Motor neuron (in vitro differentiated cells): ENCODE data around the gene SULF2. TPM values are rescaled to one million over a fixed set of nuclear protein-coding genes. Genes with fewer than 3 reads are reported as not detected.
A peak's percentile ranks its signal among the peaks of the same experiment; 100 is the strongest.

Source experiments
- ATAC-seq, 8 experiments: fragments of 200-7000 bp; cut with Tn5 transposase; replicated peaks in 6 of 8; 2 replicates each; pipeline ENCODE4 v1.8.0; 2021; ENCODE audit warnings: mild to moderate bottlenecking in 8 of 8, moderate library complexity in 8 of 8
- H3K27ac ChIP-seq, 2 donors: fragments of 250-450 bp; sonication (Bioruptor Pico); 2 replicates each; pipeline ENCODE4 v1.9.0; 2021; ENCODE audit warnings: antibody characterized with exemption in 2 of 2, mild to moderate bottlenecking in 2 of 2, moderate library complexity in 1 of 2
- H3K4me1 ChIP-seq, 2 donors: fragments of 250-450 bp; sonication (Bioruptor Pico); replicated peaks in 1 of 2; 2 replicates each; pipeline ENCODE4 v1.6.1; 2021; ENCODE audit warnings: antibody characterized with exemption in 2 of 2, mild to moderate bottlenecking in 2 of 2, moderate library complexity in 1 of 2
- H3K4me3 ChIP-seq, 5 donors: fragments of 250-450 bp; sonication (Bioruptor Pico); 2 replicates each; pipeline ENCODE4 v1.9.0; 2021; ENCODE audit warnings: antibody characterized with exemption in 5 of 5, mild to moderate bottlenecking in 5 of 5, moderate library complexity in 4 of 5
- WGBS, 10 experiments: fragments of 450-650 bp; shearing (Covaris generic); methylation state at CpG; one replicate each; pipeline ENCODE4 v1.0.0; 2022; 5-methylcytosine and 5-hydroxymethylcytosine counted together
- in situ Hi-C, 9 experiments: fragments of 400-800 bp; cut with MboI; loops; one replicate each; pipeline ENCODE4 v1.15.0; 2021; ENCODE audit warnings: low sequenced_read_pairs in 9 of 9, low pct_unique_long_range_greater_than_20kb in 2 of 9; ENCODE audit not compliant: unreplicated experiment in 9 of 9
- total RNA-seq, 8 experiments: library from RNA; unstranded; fragments of 300-600 nt; gene quantifications; 2 replicates each; pipeline versions ENCODE4 v1.2.3 to v1.2.4, GENCODE V29; 2022

Gene SULF2
- total RNA-seq, 8 experiments from 2014 or later, result 65.5 to 373 (median 95.6) TPM

DNA sequence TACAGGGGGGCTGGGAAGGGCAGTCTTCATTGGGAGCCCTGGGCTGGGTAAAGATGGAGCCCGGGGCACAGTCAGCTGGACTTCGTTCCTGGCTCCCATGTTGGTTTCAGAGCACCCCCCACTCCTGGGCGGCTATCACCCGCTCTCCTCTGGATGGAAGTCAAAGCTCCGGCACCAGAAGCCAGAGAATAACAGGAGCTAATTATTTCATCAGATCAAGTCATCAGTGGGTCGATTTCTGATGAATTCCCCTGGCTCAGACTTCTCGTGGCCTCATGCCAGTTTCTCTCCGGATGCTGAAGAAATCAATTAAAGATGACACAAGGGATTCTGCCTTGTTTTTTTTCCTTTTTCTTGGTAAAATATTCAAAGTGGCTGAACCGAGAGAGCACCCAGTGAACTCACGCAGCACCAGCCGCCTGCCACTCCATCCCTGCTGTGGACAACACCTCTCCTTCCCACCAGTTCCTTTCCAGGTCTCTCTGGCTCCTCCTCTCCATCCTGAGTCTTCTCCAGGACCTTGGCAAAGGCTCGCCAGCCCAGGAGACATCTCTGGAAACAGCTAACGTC is 22.5 kb downstream of the SULF2 start:
- in situ Hi-C loops, result no loop called here
- WGBS, 10 experiments, result 17 to 95% (median 66%) methylated on average over 1 to 11 of the region's 13 CpGs; no CpG with 5 or more reads in 2 of the 10 experiments
- H3K27ac ChIP-seq, result peak overlapping the region in 1 of 2 donors; percentile 17
- peaks cover 41 to 43% of the 10 kb centered on the region in 2 donors for H3K4me1 ChIP-seq
- ATAC-seq, result peak in 5 of 8 experiments; percentile 51 to 88 (median 77)
- H3K4me3 ChIP-seq, result no peak overlapping the region

DNA sequence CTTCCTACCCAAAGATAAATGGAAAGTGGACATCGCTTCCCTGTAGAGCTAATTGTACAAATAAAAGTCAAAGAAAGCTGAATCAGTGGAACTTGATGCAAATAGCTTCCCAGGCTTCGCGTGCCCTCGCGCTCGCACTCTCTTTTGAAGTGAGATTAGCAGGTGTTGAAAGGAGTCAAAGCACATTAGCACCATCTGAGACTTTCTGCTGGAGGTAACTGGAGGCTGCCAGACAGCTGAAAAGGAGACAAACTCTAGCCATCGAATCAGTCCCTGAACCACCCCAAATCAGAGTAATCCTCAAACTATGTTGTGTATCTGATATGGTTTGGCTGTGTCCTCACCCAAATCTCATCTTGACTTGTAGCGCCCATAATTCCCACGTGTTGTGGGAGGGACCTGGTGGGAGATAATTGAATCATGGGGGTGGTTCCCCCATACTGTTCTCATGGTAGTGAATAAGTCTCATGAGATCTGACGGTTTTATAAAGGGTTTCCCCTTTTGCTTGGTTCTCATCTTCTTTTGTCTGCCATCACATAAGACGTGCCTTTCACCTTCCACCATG is 23.7 kb downstream of the SULF2 start:
- no peak for ATAC-seq
- no peak overlapping the region for H3K27ac ChIP-seq
- in situ Hi-C loops, result no loop called here
- H3K4me3 ChIP-seq, result no peak overlapping the region
- peaks cover 52 to 55% of the 10 kb centered on the region in 2 donors for H3K4me1 ChIP-seq
- 30 to 96% (median 50%) methylated on average over 1 to 11 of the region's 11 CpGs; no CpG with 5 or more reads in 3 of the 10 experiments for WGBS, 10 experiments

GRCh38 chr20:47760686-47761481 is 24.4 kb downstream of the SULF2 start:
- no peak for ATAC-seq
- Histone ChIP-seq H3K4me3 (no peak overlapping the region), H3K27ac (no peak overlapping the region), H3K4me1 (peaks cover 49 to 57% of the 10 kb centered on the region in 2 donors)
- WGBS, 10 experiments, result 20 to 83% (median 67%) methylated on average over 1 to 11 of the region's 14 CpGs
- in situ Hi-C loops, result no loop called here

DNA sequence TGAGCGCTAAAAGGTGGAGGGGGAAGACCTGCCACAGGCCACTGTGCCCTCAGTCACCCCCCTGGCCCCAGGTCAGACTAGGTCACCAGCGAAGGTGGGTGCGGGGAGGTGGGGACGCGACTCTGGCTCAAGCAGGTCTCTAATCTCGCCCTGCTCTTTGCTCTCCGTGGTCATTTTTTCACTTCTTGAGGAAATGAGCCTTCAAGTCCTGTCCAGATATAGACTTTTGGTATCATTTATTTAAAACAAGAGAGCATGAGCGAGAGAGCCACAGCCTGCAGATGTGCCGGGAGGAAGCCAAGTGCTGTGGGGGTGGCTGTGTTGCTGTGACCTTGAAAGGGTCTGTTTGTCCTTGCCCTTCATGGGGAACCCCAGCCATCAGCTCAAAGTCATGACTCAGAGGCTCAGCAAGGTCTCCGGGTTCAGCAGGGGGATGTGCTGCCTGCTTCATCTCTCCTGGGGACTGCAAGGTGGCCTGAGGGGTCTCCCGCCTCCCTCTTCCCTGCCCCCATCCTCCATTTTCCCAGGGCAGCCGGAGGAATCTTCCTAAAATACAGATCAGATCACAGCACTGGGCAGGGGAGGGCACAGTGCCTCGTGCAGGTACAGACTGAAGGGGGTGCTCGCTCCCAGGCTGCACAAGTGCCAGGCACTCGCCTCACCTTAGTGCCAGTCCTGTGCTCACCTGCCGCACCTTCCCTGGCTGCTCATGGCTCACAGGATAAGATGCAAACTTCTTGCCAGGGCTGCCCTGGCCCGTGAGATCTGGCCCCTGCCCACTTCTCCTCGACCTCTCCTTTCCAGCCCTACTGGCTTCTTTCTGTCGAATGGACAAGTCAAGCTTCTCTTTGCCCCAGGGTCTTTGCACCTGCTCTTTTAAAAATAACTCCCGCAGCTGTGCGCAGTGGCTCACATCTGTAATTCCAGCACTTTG is 26.5 kb downstream of the SULF2 start:
- in situ Hi-C loops, result no loop called here
- 58 to 100% (median 81%) methylated on average over 1 to 12 of the region's 21 CpGs; no CpG with 5 or more reads in 3 of the 10 experiments for WGBS, 10 experiments
- H3K4me1 ChIP-seq, result peaks cover 49 to 67% of the 10 kb centered on the region in 2 donors
- H3K27ac ChIP-seq, result no peak overlapping the region
- ATAC-seq, result peak in 3 of 8 experiments; percentile 17 to 50 (median 41)
- no peak overlapping the region for H3K4me3 ChIP-seq

- peak overlapping the region in 1 of 2 donors; percentile 27 for H3K27ac ChIP-seq
Measured at GRCh38 chr20:47757145-47758035, 27.9 kb downstream of the SULF2 start.

DNA sequence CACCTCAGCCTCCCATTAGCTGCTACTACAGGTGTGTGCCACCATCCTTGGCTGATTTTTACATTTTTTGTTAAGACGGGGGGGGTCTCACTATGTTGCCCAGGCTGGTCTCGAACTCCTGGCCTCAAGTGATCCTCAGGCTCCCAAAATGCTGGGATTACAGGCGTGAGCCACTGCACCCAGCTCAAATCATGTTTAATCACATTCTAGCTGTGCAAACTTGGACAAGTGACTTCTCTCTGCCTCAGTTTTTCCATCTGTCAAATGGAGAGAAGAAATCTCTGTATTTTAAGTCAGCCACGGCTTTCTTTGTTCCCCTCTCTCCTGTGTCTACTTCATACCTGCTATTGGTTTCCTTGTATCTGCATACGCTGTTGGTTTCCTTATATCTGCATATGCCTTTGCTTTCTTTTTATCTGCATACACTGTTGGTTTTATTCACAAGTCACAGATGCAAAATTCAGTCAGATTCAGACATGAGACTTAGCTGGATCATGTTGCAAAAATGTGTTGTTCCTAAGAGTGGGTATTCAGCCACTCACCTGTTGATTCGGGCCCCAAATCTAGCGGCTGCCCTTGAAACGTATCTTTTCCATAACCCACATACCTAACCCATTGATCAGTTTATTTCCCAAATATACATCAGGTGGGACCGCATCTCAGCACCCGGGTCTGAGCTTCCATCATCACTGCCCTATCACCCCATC is 30.2 kb downstream of the SULF2 start:
- Histone ChIP-seq H3K4me3 (no peak overlapping the region), H3K4me1 (peaks cover 35 to 47% of the 10 kb centered on the region in 2 donors), H3K27ac (no peak overlapping the region)
- WGBS, 10 experiments, result 27 to 100% (median 94%) methylated on average over 1 to 10 of the region's 10 CpGs
- ATAC-seq, result peak in 3 of 8 experiments; percentile 58 to 83 (median 63)
- in situ Hi-C loops, result no loop called here

More at GRCh38 chr20:47757145-47758035, 27.9 kb downstream of the SULF2 start:
- Histone ChIP-seq H3K4me1 (peaks cover 45 to 61% of the 10 kb centered on the region in 2 donors), H3K4me3 (no peak overlapping the region)
- peak in 5 of 8 experiments; percentile 35 to 73 (median 48) for ATAC-seq
- WGBS, 10 experiments, result 12 to 86% (median 54%) methylated on average over 1 to 23 of the region's 32 CpGs; no CpG with 5 or more reads in 2 of the 10 experiments
- in situ Hi-C loops, result no loop called here

DNA sequence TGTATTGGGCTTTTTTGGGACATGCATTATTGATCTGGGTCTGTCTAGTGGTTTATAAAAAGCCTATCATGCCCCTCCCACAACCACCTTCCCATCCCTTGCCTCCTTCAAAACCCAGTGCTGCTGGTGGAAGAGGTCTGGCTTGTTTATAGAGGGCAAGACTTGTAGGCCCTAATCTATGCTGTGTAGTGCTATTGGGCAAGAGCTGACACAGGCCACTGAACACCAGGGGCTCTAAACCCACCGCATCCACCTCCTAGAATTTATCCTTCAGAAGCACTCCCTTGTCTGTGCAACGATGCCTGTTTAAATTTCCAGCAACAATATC is 30.9 kb downstream of the SULF2 start:
- Histone ChIP-seq H3K4me3 (no peak overlapping the region), H3K27ac (no peak overlapping the region), H3K4me1 (peaks cover 30 to 40% of the 10 kb centered on the region in 2 donors)
- WGBS, 10 experiments, result 60 to 100% (median 71%) methylated on average over 1 to 2 of the region's 2 CpGs; no CpG with 5 or more reads in 5 of the 10 experiments
- ATAC-seq, result no peak
- in situ Hi-C loops, result no loop called here

GRCh38 chr20:47753576-47754387 is 31.5 kb downstream of the SULF2 start:
- WGBS, 10 experiments, result 48 to 88% (median 80%) methylated on average over 3 to 11 of the region's 14 CpGs; no CpG with 5 or more reads in 1 of the 10 experiments
- no peak for ATAC-seq
- Histone ChIP-seq H3K27ac (peak overlapping the region in 1 of 2 donors; percentile 31), H3K4me3 (no peak overlapping the region), H3K4me1 (peaks cover 27 to 37% of the 10 kb centered on the region in 2 donors)
- in situ Hi-C loops, result no loop called here

DNA sequence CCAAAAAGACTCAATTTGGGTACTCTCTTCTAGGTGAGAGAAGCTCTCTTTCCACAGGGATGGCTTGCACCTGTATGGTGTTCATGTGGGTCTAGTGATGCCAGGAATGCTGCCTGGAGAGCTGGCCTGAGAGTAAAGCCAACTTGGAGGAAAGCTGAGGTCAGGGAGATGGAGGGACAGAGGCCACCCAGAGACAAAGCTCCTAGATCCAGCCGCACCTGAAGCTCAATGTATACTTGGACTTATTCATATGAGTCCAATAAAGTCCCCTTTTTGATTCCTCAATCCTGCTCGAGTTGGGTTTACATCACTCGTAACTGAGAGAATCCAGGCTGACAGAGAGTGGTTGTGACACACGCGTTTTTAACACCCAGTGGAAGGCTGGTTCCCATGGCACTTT is 33.8 kb downstream of the SULF2 start:
- in situ Hi-C loops, result no loop called here
- no peak overlapping the region for H3K4me3 ChIP-seq
- peaks cover 6 to 14% of the 10 kb centered on the region in 2 donors for H3K4me1 ChIP-seq
- no peak for ATAC-seq
- no peak overlapping the region for H3K27ac ChIP-seq
- 37 to 100% (median 90%) methylated on average over 2 to 5 of the region's 5 CpGs; no CpG with 5 or more reads in 3 of the 10 experiments for WGBS, 10 experiments

GRCh38 chr20:47749339-47749738 is 35.9 kb downstream of the SULF2 start:
- Histone ChIP-seq H3K4me1 (peaks cover 6 to 9% of the 10 kb centered on the region in 2 donors), H3K4me3 (no peak overlapping the region), H3K27ac (no peak overlapping the region)
- WGBS, 10 experiments, result 0 to 100% (median 80%) methylated on average over 1 to 4 of the region's 4 CpGs; no CpG with 5 or more reads in 1 of the 10 experiments
- in situ Hi-C loops, result no loop called here
- ATAC-seq, result peak in 3 of 8 experiments; percentile 74 to 83 (median 83)
